HUES64 (cell line): ENCODE data around the gene WDR70.
"Not testable (repeated sequence)": the region's sequence is repeated elsewhere in the genome, so short reads cannot be mapped to it uniquely, and the experiment has no call there.

ENCODE experiments used
- H3K27ac ChIP-seq: 2 replicates; pipeline ENCODE4 v1.7.0; 2013; ENCODE audit warnings: low read depth, low read length, inconsistent platforms
- H3K27me3 ChIP-seq: 2 replicates; pipeline ENCODE4 v1.6.1; 2013; ENCODE audit warnings: mild to moderate bottlenecking, low read length; ENCODE audit not compliant: insufficient read depth
- H3K36me3 ChIP-seq: 2 replicates; pipeline ENCODE4 v1.6.1; 2013; ENCODE audit warnings: mild to moderate bottlenecking, low read length; ENCODE audit not compliant: insufficient read depth
- H3K4me1 ChIP-seq: 2 replicates; pipeline ENCODE4 v1.6.1; 2013; ENCODE audit warnings: mild to moderate bottlenecking, low read length, moderate library complexity; ENCODE audit not compliant: insufficient read depth
- H3K4me3 ChIP-seq: 2 replicates; pipeline ENCODE4 v1.5.1; 2013; ENCODE audit warnings: mild to moderate bottlenecking, low read length, moderate library complexity
- H3K9ac ChIP-seq: 2 replicates; pipeline ENCODE4 v1.6.1; 2013; ENCODE audit warnings: mild to moderate bottlenecking, low read depth, low read length
- H3K9me3 ChIP-seq: 2 replicates; pipeline ENCODE4 v1.6.1; 2013; ENCODE audit warnings: low read depth, low read length; ENCODE audit not compliant: insufficient read depth
- WGBS: fragments of 150-250, 120-280 bp; methylation state at CpG from one replicate; pipeline ENCODE4 v1.1.7; 2013; ENCODE audit warnings: missing lambda C conversion rate; 5-methylcytosine and 5-hydroxymethylcytosine counted together

WDR70 gene

DNA sequence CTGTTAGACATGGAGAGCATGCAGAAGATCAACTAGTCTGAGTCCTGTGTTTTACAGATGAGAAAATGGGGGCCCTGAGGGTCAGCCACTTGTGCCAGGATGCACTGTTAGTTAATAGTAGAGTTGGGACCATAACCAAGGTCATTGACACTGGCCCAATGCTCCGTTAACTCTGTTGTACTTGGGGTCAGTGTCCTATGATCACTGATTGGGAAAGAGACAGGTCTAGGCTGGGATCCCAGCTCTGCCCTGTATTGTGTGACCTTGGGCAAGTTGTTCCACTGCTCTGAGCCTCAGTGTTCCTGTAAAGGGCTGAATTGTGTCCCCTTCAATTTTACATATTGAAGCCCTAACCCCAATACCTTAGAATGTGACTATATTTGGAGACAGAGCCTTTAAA lies 390.7 kb downstream of the WDR70 start:
- peaks cover 5% of the 10 kb centered on the region; the same call in 1 of the 2 replicates for H3K9me3 ChIP-seq
- WGBS, result 95% methylated on average over 1 of the region's 1 CpG
- H3K4me3 ChIP-seq, result no peak overlapping the region
- H3K9ac ChIP-seq, result no peak overlapping the region
- no peaks in the 10 kb centered on the region for H3K27me3 ChIP-seq
- no peaks in the 10 kb centered on the region for H3K36me3 ChIP-seq
- H3K27ac ChIP-seq, result no peak overlapping the region
- no peaks in the 10 kb centered on the region for H3K4me1 ChIP-seq

GRCh38 chr5:37770786-37771185 lies 391.7 kb downstream of the WDR70 start:
- Histone ChIP-seq H3K27ac (no peak overlapping the region), H3K4me3 (no peak overlapping the region), H3K9ac (no peak overlapping the region)

DNA sequence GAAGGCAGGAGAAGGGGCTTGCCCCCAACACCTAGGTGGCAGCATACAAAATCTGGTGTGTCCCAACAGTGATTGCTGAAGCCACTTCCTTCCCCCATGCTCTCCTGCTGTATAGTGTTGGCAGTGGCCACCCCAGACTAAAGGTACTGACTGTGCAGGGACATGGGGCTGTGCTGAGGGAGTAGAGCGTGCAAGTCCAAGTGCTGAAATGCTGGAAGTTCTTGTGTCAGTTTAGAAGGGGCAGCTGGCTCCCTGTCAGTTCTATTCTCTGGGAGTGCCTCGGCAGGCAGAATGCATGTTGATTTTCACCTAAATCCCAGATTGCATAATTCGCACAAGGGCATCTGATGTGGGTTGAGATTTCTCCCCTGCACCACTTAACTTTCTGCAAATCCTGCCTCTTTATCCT lies 392.1 kb downstream of the WDR70 start:
- Histone ChIP-seq H3K27me3 (no peaks in the 10 kb centered on the region), H3K36me3 (no peaks in the 10 kb centered on the region), H3K4me3 (no peak overlapping the region), H3K9ac (no peak overlapping the region), H3K9me3 (peaks cover 8% of the 10 kb centered on the region; the same call in 1 of the 2 replicates), H3K4me1 (no peaks in the 10 kb centered on the region), H3K27ac (no peak overlapping the region)
- WGBS, result 93% methylated on average over 3 of the region's 3 CpGs

More at GRCh38 chr5:37770786-37771185, 391.7 kb downstream of the WDR70 start:
- Histone ChIP-seq H3K4me1 (no peaks in the 10 kb centered on the region), H3K36me3 (no peaks in the 10 kb centered on the region), H3K27me3 (no peaks in the 10 kb centered on the region), H3K9me3 (peaks cover 8% of the 10 kb centered on the region; the same call in 1 of the 2 replicates)
- WGBS, result 100% methylated on average over 1 of the region's 1 CpG

DNA sequence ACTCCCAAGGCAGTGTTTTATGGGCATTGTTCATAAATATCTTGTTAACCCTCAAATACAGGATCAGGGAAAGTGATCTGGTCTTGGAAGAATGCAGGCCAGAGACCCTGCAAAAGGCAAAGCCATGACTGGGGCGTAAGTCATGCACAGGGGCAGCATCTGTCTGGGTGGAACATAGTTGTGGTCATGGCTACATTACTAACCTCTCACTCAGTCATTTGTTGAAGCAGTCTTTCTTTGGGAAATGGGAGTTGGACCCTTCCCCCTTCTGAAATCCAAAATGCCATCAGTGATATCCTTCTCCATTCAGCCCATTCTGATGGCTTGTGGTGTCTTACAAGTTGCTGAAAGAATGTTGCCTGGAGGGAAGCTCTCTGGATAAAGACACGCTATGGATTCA lies 392.6 kb downstream of the WDR70 start:
- H3K36me3 ChIP-seq, result no peaks in the 10 kb centered on the region
- no peaks in the 10 kb centered on the region for H3K4me1 ChIP-seq
- H3K27ac ChIP-seq, result no peak overlapping the region
- no peak overlapping the region for H3K4me3 ChIP-seq
- peaks cover 8% of the 10 kb centered on the region; the same call in 1 of the 2 replicates for H3K9me3 ChIP-seq
- 91% methylated on average over 2 of the region's 2 CpGs for WGBS
- no peaks in the 10 kb centered on the region for H3K27me3 ChIP-seq
- H3K9ac ChIP-seq, result no peak overlapping the region

GRCh38 chr5:37772255-37772654 lies 393.1 kb downstream of the WDR70 start:
- no peaks in the 10 kb centered on the region for H3K4me1 ChIP-seq
- H3K27me3 ChIP-seq, result no peaks in the 10 kb centered on the region
- H3K9me3 ChIP-seq, result peaks cover 8% of the 10 kb centered on the region; the same call in 1 of the 2 replicates
- no peak overlapping the region for H3K27ac ChIP-seq
- no peaks in the 10 kb centered on the region for H3K36me3 ChIP-seq
- H3K4me3 ChIP-seq, result no peak overlapping the region
- H3K9ac ChIP-seq, result no peak overlapping the region
- WGBS, result 96% methylated on average over 2 of the region's 2 CpGs

- no peak overlapping the region for H3K4me3 ChIP-seq
- H3K27ac ChIP-seq, result no peak overlapping the region
- no peaks in the 10 kb centered on the region for H3K36me3 ChIP-seq
- peaks cover 8% of the 10 kb centered on the region; the same call in 1 of the 2 replicates for H3K9me3 ChIP-seq
- no peak overlapping the region for H3K9ac ChIP-seq
- 100% methylated on average over 1 of the region's 1 CpG for WGBS
- H3K4me1 ChIP-seq, result no peaks in the 10 kb centered on the region
- H3K27me3 ChIP-seq, result no peaks in the 10 kb centered on the region
These were observed 394.7 kb downstream of the WDR70 start for GRCh38 chr5:37773809-37774208.

- 96% methylated on average over 9 of the region's 9 CpGs for WGBS
These were observed 395.9 kb downstream of the WDR70 start for GRCh38 chr5:37774912-37775483.

GRCh38 chr5:37776826-37777225 lies 397.7 kb downstream of the WDR70 start:
- Histone ChIP-seq H3K27ac (no peak overlapping the region), H3K4me3 (no peak overlapping the region), H3K9me3 (peaks cover 8% of the 10 kb centered on the region; the same call in 1 of the 2 replicates), H3K36me3 (no peaks in the 10 kb centered on the region), H3K9ac (no peak overlapping the region), H3K4me1 (no peaks in the 10 kb centered on the region), H3K27me3 (no peaks in the 10 kb centered on the region)
- 95% methylated on average over 7 of the region's 7 CpGs for whole genome bisulfite sequencing

More at GRCh38 chr5:37774912-37775483, 395.9 kb downstream of the WDR70 start:
- Histone ChIP-seq H3K4me3 (no peak overlapping the region), H3K27me3 (no peaks in the 10 kb centered on the region), H3K27ac (no peak overlapping the region), H3K36me3 (no peaks in the 10 kb centered on the region), H3K9ac (no peak overlapping the region), H3K9me3 (peaks cover 8% of the 10 kb centered on the region; the same call in 1 of the 2 replicates), H3K4me1 (no peaks in the 10 kb centered on the region)

- Histone ChIP-seq H3K4me3 (no peak overlapping the region), H3K27ac (no peak overlapping the region)
- WGBS, result 93% methylated on average over 15 of the region's 15 CpGs
These were observed 398.5 kb downstream of the WDR70 start for GRCh38 chr5:37777432-37778130.

DNA sequence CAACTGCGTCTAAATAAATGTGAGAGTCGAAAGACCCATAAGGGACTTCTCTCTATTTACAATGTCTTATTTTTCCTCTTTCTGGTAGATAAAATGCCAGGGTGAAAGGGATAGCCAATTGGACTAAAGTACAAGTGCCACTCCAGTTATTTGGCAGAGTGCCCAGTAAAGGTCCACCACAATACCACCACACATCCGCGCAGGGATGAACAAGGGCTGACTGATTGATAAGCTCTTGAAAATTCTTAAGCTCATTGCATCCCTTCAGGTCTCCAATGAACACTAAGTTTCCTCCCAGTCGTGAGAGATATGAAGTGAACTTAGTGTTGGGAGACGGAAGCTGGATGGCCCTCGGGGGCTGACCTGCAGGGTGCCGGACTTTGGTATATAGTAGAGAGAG lies 402.3 kb downstream of the WDR70 start:
- not testable (repeated sequence) for H3K4me3 ChIP-seq, H3K27me3 ChIP-seq, H3K27ac ChIP-seq, H3K9me3 ChIP-seq, H3K36me3 ChIP-seq, H3K4me1 ChIP-seq, H3K9ac ChIP-seq
- 98% methylated on average over 8 of the region's 8 CpGs for WGBS

More at GRCh38 chr5:37777432-37778130, 398.5 kb downstream of the WDR70 start:
- H3K9me3 ChIP-seq, result peaks cover 8% of the 10 kb centered on the region; the same call in 1 of the 2 replicates
- H3K27me3 ChIP-seq, result no peaks in the 10 kb centered on the region
- no peaks in the 10 kb centered on the region for H3K4me1 ChIP-seq
- H3K36me3 ChIP-seq, result no peaks in the 10 kb centered on the region
- no peak overlapping the region for H3K9ac ChIP-seq

DNA sequence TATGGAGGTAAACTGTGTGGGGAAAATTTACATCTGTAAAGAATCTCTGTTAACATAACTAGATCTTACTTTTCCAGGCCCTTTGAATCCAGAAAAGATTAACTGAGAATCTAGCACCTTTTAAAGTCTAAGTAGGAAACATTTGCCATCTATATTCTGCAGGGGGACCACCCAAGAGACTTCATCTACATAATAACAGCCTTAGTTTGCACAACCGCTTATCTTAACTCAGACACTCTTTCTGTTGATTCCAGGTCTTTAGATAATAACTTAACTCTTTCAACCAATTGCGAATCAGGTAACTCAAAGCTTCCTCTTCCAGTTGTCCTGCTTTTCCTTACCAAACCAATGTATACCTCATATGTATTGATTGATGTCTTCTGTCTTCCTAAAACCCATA lies 407.3 kb downstream of the WDR70 start:
- 52% methylated on average over 2 of the region's 2 CpGs for WGBS
- no peak overlapping the region for H3K27ac ChIP-seq
- peaks cover 4% of the 10 kb centered on the region; the same call in 1 of the 2 replicates for H3K9me3 ChIP-seq
- no peaks in the 10 kb centered on the region for H3K27me3 ChIP-seq
- H3K4me1 ChIP-seq, result peaks cover 8% of the 10 kb centered on the region; the same call in 1 of the 2 replicates
- no peaks in the 10 kb centered on the region for H3K36me3 ChIP-seq
- H3K9ac ChIP-seq, result no peak overlapping the region
- no peak overlapping the region for H3K4me3 ChIP-seq
